ENCODE results near the gene GFI1. TPM values are rescaled to one million over a fixed set of nuclear protein-coding genes. Genes with fewer than 3 reads are reported as not detected.

The GFI1 gene
- total and polyA plus RNA-seq, 2 donors (not counting 3 experiments of a cell fraction or from before 2014, with no cell fraction given) = 0.11 to 0.22 TPM

GRCh38 chr1:92500552-92500951, 13.8 kb upstream of the GFI1 start:
- Histone ChIP-seq H3K36me3 (ENCODE audit: control insufficient read depth in 2 of 2, extremely low read depth in 1 of 2, insufficient read depth in 2 of 2, low read length in 2 of 2) (no peaks in the 10 kb centered on the region), H2AFZ (ENCODE audit: low read depth, low read length) (no peak overlapping the region), H3K9ac (replicated peaks; ENCODE audit: extremely low read depth, insufficient read depth, low read length) (no peak overlapping the region), H3K27me3 (ENCODE audit: control insufficient read depth in 2 of 2, insufficient read depth in 2 of 2, low read length in 2 of 2) (no peaks in the 10 kb centered on the region), H4K20me1 (replicated peaks; ENCODE audit: control insufficient read depth, extremely low read depth, insufficient read depth, low read length) (no peaks in the 10 kb centered on the region), H3K4me2 (ENCODE audit: insufficient read depth, low read length) (no peak overlapping the region), H3K27ac (ENCODE audit: insufficient read depth, low read depth, low read length) (no peak overlapping the region), H3K9me3 (replicated peaks; ENCODE audit: control insufficient read depth, insufficient read depth, low read length) (no peaks in the 10 kb centered on the region), H3K9me1 (replicated peaks; ENCODE audit: control insufficient read depth, extremely low read depth, insufficient read depth, low read length) (no peaks in the 10 kb centered on the region), H3K4me1 (ENCODE audit: control insufficient read depth, extremely low read depth, insufficient read depth, low read length) (no peaks in the 10 kb centered on the region), H3K4me3 (replicated peaks in 1 of 3; ENCODE audit: insufficient read depth in 1 of 3, low read depth in 1 of 3, low read length in 3 of 3) (no peak overlapping the region), H3K79me2 (ENCODE audit: control insufficient read depth, insufficient read depth, low read length) (no peaks in the 10 kb centered on the region)
- ChIA-PET POLR2A (no interaction called here), CTCF (no interaction called here)
- dilution Hi-C loops (cut with MboI; ENCODE audit: extremely low pct_ligation_motif_present, low sequenced_read_pairs) (no loop called here), intact Hi-C loops (cut with micrococcal nuclease) (no loop called here)
- no peak for DNase-seq (ENCODE audit: low read depth, low spot score)
- no peak for FAIRE-seq
- no peak for TF ChIP-seq FOS (IDR thresholded peaks at IDR 0.05; ENCODE audit: borderline replicate concordance, insufficient read depth, low read length)
- TF ChIP-seq MAX (IDR thresholded peaks at IDR 0.05; ENCODE audit: insufficient read depth, insufficient read length) = no peak
- TF ChIP-seq CTCF (IDR thresholded peaks at IDR 0.05; ENCODE audit: extremely low read depth in 1 of 2, insufficient read depth in 1 of 2, low read depth in 1 of 2, low read length in 2 of 2) = no peak
- no TSS peak for BruUV-seq (replicated peaks)

- Histone ChIP-seq H3K27ac (ENCODE audit: insufficient read depth, low read depth, low read length) (no peak overlapping the region), H3K79me2 (ENCODE audit: control insufficient read depth, insufficient read depth, low read length) (no peaks in the 10 kb centered on the region), H3K4me2 (ENCODE audit: insufficient read depth, low read length) (no peak overlapping the region), H3K9ac (replicated peaks; ENCODE audit: extremely low read depth, insufficient read depth, low read length) (no peak overlapping the region), H2AFZ (ENCODE audit: low read depth, low read length) (no peak overlapping the region), H3K9me3 (replicated peaks; ENCODE audit: control insufficient read depth, insufficient read depth, low read length) (no peaks in the 10 kb centered on the region), H4K20me1 (replicated peaks; ENCODE audit: control insufficient read depth, extremely low read depth, insufficient read depth, low read length) (no peaks in the 10 kb centered on the region), H3K4me1 (ENCODE audit: control insufficient read depth, extremely low read depth, insufficient read depth, low read length) (no peaks in the 10 kb centered on the region), H3K36me3 (ENCODE audit: control insufficient read depth in 2 of 2, extremely low read depth in 1 of 2, insufficient read depth in 2 of 2, low read length in 2 of 2) (no peaks in the 10 kb centered on the region), H3K4me3 (replicated peaks in 1 of 3; ENCODE audit: insufficient read depth in 1 of 3, low read depth in 1 of 3, low read length in 3 of 3) (no peak overlapping the region), H3K9me1 (replicated peaks; ENCODE audit: control insufficient read depth, extremely low read depth, insufficient read depth, low read length) (no peaks in the 10 kb centered on the region), H3K27me3 (ENCODE audit: control insufficient read depth in 2 of 2, insufficient read depth in 2 of 2, low read length in 2 of 2) (no peaks in the 10 kb centered on the region)
- POLR2A ChIA-PET = no interaction called here
- no peak for TF ChIP-seq JUN (IDR thresholded peaks at IDR 0.05; ENCODE audit: borderline replicate concordance, insufficient read depth, insufficient read length, low read depth)
- no peak for TF ChIP-seq CTCF (IDR thresholded peaks at IDR 0.05; ENCODE audit: extremely low read depth in 1 of 2, insufficient read depth in 1 of 2, low read depth in 1 of 2, low read length in 2 of 2)
- no peak for TF ChIP-seq MYC (IDR thresholded peaks at IDR 0.05; ENCODE audit: low read depth, low read length)
- no peak for TF ChIP-seq POLR2A (IDR thresholded peaks at IDR 0.05; ENCODE audit: low read depth, low read length)
- TF ChIP-seq EZH2 (IDR thresholded peaks at IDR 0.05; ENCODE audit: borderline replicate concordance, low read depth, low read length, severe bottlenecking) = no peak
- TF ChIP-seq MAX (IDR thresholded peaks at IDR 0.05; ENCODE audit: insufficient read depth, insufficient read length) = no peak
- no peak for TF ChIP-seq GATA2 (IDR thresholded peaks at IDR 0.05; ENCODE audit: insufficient read depth, insufficient read length, low read depth, low read length)
- TF ChIP-seq POLR2AphosphoS5 (IDR thresholded peaks at IDR 0.05; ENCODE audit: insufficient read depth, low read depth, low read length) = no peak
- TF ChIP-seq FOS (IDR thresholded peaks at IDR 0.05; ENCODE audit: borderline replicate concordance, insufficient read depth, low read length) = no peak
- CTCF ChIA-PET = no interaction called here
- BruUV-seq (replicated peaks) = no TSS peak
- intact Hi-C loops (cut with micrococcal nuclease) (no loop called here), dilution Hi-C loops (cut with MboI; ENCODE audit: extremely low pct_ligation_motif_present, low sequenced_read_pairs) (no loop called here)
- FAIRE-seq (no peak), DNase-seq (ENCODE audit: low read depth, low spot score) (no peak)
Observed at GRCh38 chr1:92495392-92496063, 8.8 kb upstream of the GFI1 start.
